H9 (cell line): Measurements from ENCODE around the gene TSPEAR. TPM values are rescaled to one million over a fixed set of nuclear protein-coding genes. Genes with fewer than 3 reads are reported as not detected.

ENCODE experiments used
- DNase-seq: peaks from one replicate; pipeline ENCODE4 v3.0.0-alpha.2; 2017
- H2AFZ ChIP-seq: one replicate; pipeline ENCODE4 v1.6.1; 2013; ENCODE audit warnings: mild to moderate bottlenecking, low read length, control low read depth, moderate library complexity
- H2AK5ac ChIP-seq: 2 replicates; pipeline ENCODE4 v1.6.1; 2013; ENCODE audit warnings: low read length, control low read depth, mixed read lengths; ENCODE audit not compliant: insufficient read length
- H2BK120ac ChIP-seq: one replicate; pipeline ENCODE4 v1.6.1; 2013; ENCODE audit warnings: low read depth, mild to moderate bottlenecking, low read length, control low read depth, inconsistent platforms; ENCODE audit not compliant: poor library complexity, severe bottlenecking
- H2BK12ac ChIP-seq: 2 replicates; pipeline ENCODE4 v1.6.1; 2013; ENCODE audit warnings: low read length, control low read depth, mixed read lengths, low read depth; ENCODE audit not compliant: insufficient read length
- H2BK15ac ChIP-seq: 2 replicates; pipeline ENCODE4 v1.6.1; 2013; ENCODE audit warnings: low read depth, low read length, control low read depth
- H2BK20ac ChIP-seq: one replicate; pipeline ENCODE4 v1.6.1; 2013; ENCODE audit warnings: low read depth, mild to moderate bottlenecking, low read length, control low read depth, inconsistent platforms; ENCODE audit not compliant: poor library complexity, severe bottlenecking
- H2BK5ac ChIP-seq: 2 replicates; pipeline ENCODE4 v1.6.1; 2013; ENCODE audit warnings: low read length, control low read depth, mixed read lengths; ENCODE audit not compliant: insufficient read length
- H3K14ac ChIP-seq: 2 replicates; pipeline ENCODE4 v1.6.1; 2013; ENCODE audit warnings: low read length, control low read depth; ENCODE audit not compliant: insufficient read depth
- H3K18ac ChIP-seq: 2 replicates; pipeline ENCODE4 v1.6.1; 2013; ENCODE audit warnings: low read depth, mild to moderate bottlenecking, mixed read lengths, low read length, control low read depth; ENCODE audit not compliant: insufficient read length
- H3K23ac ChIP-seq: 2 replicates; pipeline ENCODE4 v1.6.1; 2013; ENCODE audit warnings: low read length, control low read depth, mixed read lengths, low read depth; ENCODE audit not compliant: insufficient read length
- H3K23me2 ChIP-seq: 2 replicates; pipeline ENCODE4 v1.6.1; 2013; ENCODE audit warnings: low read depth, mild to moderate bottlenecking, mixed read lengths, low read length, control low read depth; ENCODE audit not compliant: insufficient read length, poor library complexity, severe bottlenecking
- H3K27ac ChIP-seq: 2 replicates; pipeline ENCODE4 v1.5.1; 2013; ENCODE audit warnings: low read length, control low read depth, mixed read lengths, low read depth; ENCODE audit not compliant: insufficient read length
- H3K27me3 ChIP-seq: 2 replicates; pipeline ENCODE4 v1.6.1; 2013; ENCODE audit warnings: low read length, control low read depth, inconsistent platforms; ENCODE audit not compliant: insufficient read depth
- H3K4ac ChIP-seq: 2 replicates; pipeline ENCODE4 v1.6.1; 2013; ENCODE audit warnings: low read depth, mild to moderate bottlenecking, control low read depth, inconsistent platforms, low read length, moderate library complexity
- H3K4me1 ChIP-seq: 2 replicates; pipeline ENCODE4 v1.6.1; 2013; ENCODE audit warnings: low read length, control low read depth, inconsistent platforms; ENCODE audit not compliant: insufficient read depth
- H3K4me2 ChIP-seq: 2 replicates; pipeline ENCODE4 v1.6.1; 2013; ENCODE audit warnings: low read length, control low read depth, mixed read lengths; ENCODE audit not compliant: insufficient read length, insufficient read depth
- H3K56ac ChIP-seq: 2 replicates; pipeline ENCODE4 v1.6.1; 2013; ENCODE audit warnings: low read depth, mild to moderate bottlenecking, mixed read lengths, low read length, control low read depth; ENCODE audit not compliant: insufficient read length
- H3K79me1 ChIP-seq: 2 replicates; pipeline ENCODE4 v1.6.1; 2013; ENCODE audit warnings: low read depth, mild to moderate bottlenecking, moderate library complexity, low read length, control low read depth, inconsistent platforms; ENCODE audit not compliant: insufficient read depth, poor library complexity, severe bottlenecking
- H3K79me2 ChIP-seq: 2 replicates; pipeline ENCODE4 v1.6.1; 2013; ENCODE audit warnings: low read length, control low read depth, inconsistent platforms; ENCODE audit not compliant: insufficient read depth
- H3K9ac ChIP-seq: 2 replicates; pipeline ENCODE4 v1.6.1; 2013; ENCODE audit warnings: low read length, control low read depth, mixed read lengths; ENCODE audit not compliant: insufficient read length; ENCODE audit errors: extremely low read depth
- H3K9me3 ChIP-seq: one replicate; pipeline ENCODE4 v1.6.1; 2013; ENCODE audit warnings: low read depth, low read length, inconsistent platforms; ENCODE audit not compliant: control insufficient read depth
- H3T11ph ChIP-seq: one replicate; pipeline ENCODE4 v1.6.1; 2013; ENCODE audit warnings: mild to moderate bottlenecking, low read length, control low read depth, inconsistent platforms
- H4K20me1 ChIP-seq: one replicate; pipeline ENCODE4 v1.6.1; 2013; ENCODE audit not compliant: control insufficient read depth, insufficient read length, insufficient read depth
- H4K5ac ChIP-seq: 2 replicates; pipeline ENCODE4 v1.6.1; 2013; ENCODE audit warnings: low read depth, mild to moderate bottlenecking, mixed read lengths, low read length, control low read depth; ENCODE audit not compliant: insufficient read length
- H4K8ac ChIP-seq: replicated peaks from 2 replicates; pipeline ENCODE4 v1.6.1; 2013; ENCODE audit warnings: low read length, control low read depth, mixed read lengths, low read depth; ENCODE audit not compliant: insufficient read length
- H4K91ac ChIP-seq: 2 replicates; pipeline ENCODE4 v1.6.1; 2013; ENCODE audit warnings: low read depth, mild to moderate bottlenecking, moderate library complexity, mixed read lengths, low read length, control low read depth; ENCODE audit not compliant: insufficient read length
- H3K27ac Mint-ChIP-seq, 3 experiments: 2 replicates in 2 of 3; 3 replicates in 1 of 3; pipeline ENCODE4 v1.8.0; 2020 to 2021; ENCODE audit warnings: mixed read lengths in 3 of 3, mild to moderate bottlenecking in 1 of 3, moderate library complexity in 1 of 3
- H3K27me3 Mint-ChIP-seq: 2 replicates; pipeline ENCODE4 v1.8.0; 2021; ENCODE audit warnings: low read depth, mild to moderate bottlenecking, moderate library complexity, mixed read lengths
- H3K36me3 Mint-ChIP-seq, 3 experiments: 2 replicates in 2 of 3; 3 replicates in 1 of 3; pipeline ENCODE4 v1.8.0; 2020 to 2021; ENCODE audit warnings: low read depth in 3 of 3, mixed read lengths in 3 of 3; ENCODE audit not compliant: insufficient read depth in 1 of 3
- H3K4me1 Mint-ChIP-seq, 2 experiments: 2 replicates each; pipeline ENCODE4 v1.8.0; 2020; ENCODE audit warnings: mixed read lengths in 2 of 2
- H3K4me3 Mint-ChIP-seq, 2 experiments: 2 replicates in 1 of 2; 3 replicates in 1 of 2; pipeline ENCODE4 v1.8.0; 2020 to 2021; ENCODE audit warnings: mild to moderate bottlenecking in 2 of 2, mixed read lengths in 2 of 2, moderate library complexity in 1 of 2
- H3K9me3 Mint-ChIP-seq, 2 experiments: 2 replicates in 1 of 2; 3 replicates in 1 of 2; pipeline ENCODE4 v1.8.0; 2020; ENCODE audit warnings: mild to moderate bottlenecking in 2 of 2, mixed read lengths in 2 of 2, moderate library complexity in 1 of 2
- WGBS: extraction: QIAGEN DNeasy Blood & Tissue Kit; methylation state at CpG from one replicate; pipeline ENCODE4 v1.1.7; 2013; ENCODE audit warnings: missing lambda C conversion rate, low lambda C conversion rate, mixed read lengths; ENCODE audit not compliant: insufficient read length; ENCODE audit errors: extremely low coverage; 5-methylcytosine and 5-hydroxymethylcytosine counted together
- total RNA-seq: library from RNA; stranded (reverse); gene quantifications from 2 replicates; pipeline ENCODE4 v1.2.1, GENCODE V29; 2021
- TF ChIP-seq, protein P1 (sequence below): fragments of 200-600 bp; sonication (generic); conservative IDR thresholded peaks from 3 replicates; pipeline ENCODE4 v1.8.0; 2021; ENCODE audit warnings: antibody characterized with exemption, mild to moderate bottlenecking

Gene TSPEAR
- total RNA-seq, 1 experiment from 2014 or later, result 1.3 TPM

DNA sequence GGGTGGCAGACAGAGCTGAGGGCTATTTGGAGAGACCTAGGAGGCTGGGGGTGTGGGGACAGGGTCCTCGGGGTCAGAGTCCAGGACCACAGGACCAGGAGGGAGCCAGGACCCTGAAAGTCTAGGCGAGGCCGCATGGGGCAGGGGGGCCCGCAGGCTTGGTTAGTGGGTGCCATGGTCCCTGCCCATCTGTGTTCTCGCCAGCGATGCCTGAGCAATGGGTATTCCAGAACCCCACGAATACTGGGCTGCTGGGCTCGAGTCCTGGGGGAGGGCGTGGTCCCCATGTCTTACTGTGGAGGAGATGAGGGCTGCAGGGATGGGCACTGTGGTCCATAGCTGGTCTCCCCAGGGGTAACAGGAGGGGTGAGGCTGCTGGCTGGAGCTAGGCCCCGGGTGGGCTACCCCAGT, 121.1 kb downstream of the TSPEAR start:
- no peak overlapping the region for H3K9ac ChIP-seq
- H3K36me3 Mint-ChIP-seq, result no peaks in the 10 kb centered on the region

More for the DNA sequence above, 121.1 kb downstream of the TSPEAR start:
- H3K4me3 Mint-ChIP-seq, result no peak overlapping the region
- Histone ChIP-seq H2BK5ac (no peak overlapping the region), H3K4me2 (no peak overlapping the region), H2AFZ (no peak overlapping the region), H2AK5ac (no peak overlapping the region), H4K5ac (no peak overlapping the region), H2BK120ac (no peak overlapping the region), H3K18ac (no peak overlapping the region), H3K14ac (0 out of 2 replicates have a peak overlapping the region, but pooled peaks have one; percentile 33), H3T11ph (no peak overlapping the region), H2BK15ac (no peak overlapping the region), H3K79me1 (no peaks in the 10 kb centered on the region), H3K79me2 (no peaks in the 10 kb centered on the region), H3K4ac (no peak overlapping the region), H3K27ac (no peak overlapping the region), H2BK12ac (no peak overlapping the region), H4K8ac (no peak overlapping the region), H4K20me1 (no peaks in the 10 kb centered on the region), H3K9me3 (no peaks in the 10 kb centered on the region), H3K56ac (no peak overlapping the region), H3K27me3 (no peaks in the 10 kb centered on the region), H3K4me1 (no peaks in the 10 kb centered on the region; the same call in 1 of the 2 replicates), H4K91ac (no peak overlapping the region), H3K23ac (no peak overlapping the region), H3K23me2 (no peaks in the 10 kb centered on the region), H2BK20ac (no peak overlapping the region)
- H3K27ac Mint-ChIP-seq, result no peak overlapping the region; a peak in 1 of 7 replicates
- no CpG with 5 or more reads among the region's 10 CpGs for WGBS
- TF ChIP-seq, protein P1, sequence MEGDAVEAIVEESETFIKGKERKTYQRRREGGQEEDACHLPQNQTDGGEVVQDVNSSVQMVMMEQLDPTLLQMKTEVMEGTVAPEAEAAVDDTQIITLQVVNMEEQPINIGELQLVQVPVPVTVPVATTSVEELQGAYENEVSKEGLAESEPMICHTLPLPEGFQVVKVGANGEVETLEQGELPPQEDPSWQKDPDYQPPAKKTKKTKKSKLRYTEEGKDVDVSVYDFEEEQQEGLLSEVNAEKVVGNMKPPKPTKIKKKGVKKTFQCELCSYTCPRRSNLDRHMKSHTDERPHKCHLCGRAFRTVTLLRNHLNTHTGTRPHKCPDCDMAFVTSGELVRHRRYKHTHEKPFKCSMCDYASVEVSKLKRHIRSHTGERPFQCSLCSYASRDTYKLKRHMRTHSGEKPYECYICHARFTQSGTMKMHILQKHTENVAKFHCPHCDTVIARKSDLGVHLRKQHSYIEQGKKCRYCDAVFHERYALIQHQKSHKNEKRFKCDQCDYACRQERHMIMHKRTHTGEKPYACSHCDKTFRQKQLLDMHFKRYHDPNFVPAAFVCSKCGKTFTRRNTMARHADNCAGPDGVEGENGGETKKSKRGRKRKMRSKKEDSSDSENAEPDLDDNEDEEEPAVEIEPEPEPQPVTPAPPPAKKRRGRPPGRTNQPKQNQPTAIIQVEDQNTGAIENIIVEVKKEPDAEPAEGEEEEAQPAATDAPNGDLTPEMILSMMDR, result no peak
- DNase-seq, result no peak
- H3K4me1 Mint-ChIP-seq, result peaks cover 27 to 32% of the 10 kb centered on the region in 2 experiments
- peaks cover 0 to 3% of the 10 kb centered on the region in 2 experiments; a peak in 2 of 5 replicates for H3K9me3 Mint-ChIP-seq
- peaks cover 7% of the 10 kb centered on the region for H3K27me3 Mint-ChIP-seq
